Tibial nerve (tissue), 4 donors: ENCODE results near the gene GSTM3. TPM values are rescaled to one million over a fixed set of nuclear protein-coding genes. Genes with fewer than 3 reads are reported as not detected.

ENCODE experiments used
- DNase-seq, 2 donors: peaks; one replicate each; pipeline ENCODE4 v3.0.0-alpha.2; 2019; ENCODE audit warnings: low spot score in 2 of 2
- H3K27ac ChIP-seq, 4 donors: fragments of 200-600 bp; sonication (generic) in 3 of 4; one replicate each; pipeline ENCODE4 v1.5.1; 2017 to 2019; ENCODE audit warnings: mild to moderate bottlenecking in 1 of 4
- H3K27me3 ChIP-seq, 2 donors: fragments of 200-600 bp; sonication (generic) in 1 of 2; one replicate each; pipeline versions ENCODE4 v1.5.1 to v1.6.0; 2017 to 2019
- H3K36me3 ChIP-seq, 3 donors: fragments of 200-600 bp; sonication (generic); one replicate each; pipeline ENCODE4 v1.5.1; 2018 to 2019
- H3K4me1 ChIP-seq, 4 donors: fragments of 200-600 bp; sonication (generic) in 3 of 4; one replicate each; pipeline ENCODE4 v1.5.1; 2017 to 2019
- H3K4me3 ChIP-seq, 4 donors: fragments of 200-600 bp; sonication (generic) in 3 of 4; one replicate each; pipeline ENCODE4 v1.5.1; 2017 to 2019; ENCODE audit warnings: mild to moderate bottlenecking in 1 of 4, moderate library complexity in 1 of 4
- H3K9me3 ChIP-seq, 4 donors: fragments of 200-600 bp; sonication (generic) in 3 of 4; one replicate each; pipeline ENCODE4 v1.5.1; 2017 to 2019
- CTCF ChIP-seq, 5 experiments: fragments of 200-600 bp in 3 of 5; fragments of 450-650 bp in 2 of 5; sonication (generic) in 3 of 5; IDR thresholded peaks; one replicate each; pipeline ENCODE4 v1.5.1; 2016 to 2019; ENCODE audit warnings: antibody characterized with exemption in 5 of 5, mild to moderate bottlenecking in 3 of 5, moderate library complexity in 2 of 5
- EP300 ChIP-seq, 2 donors: sonication (generic); formaldehyde crosslinking; IDR thresholded peaks; one replicate each; pipeline ENCODE4 v1.6.1; 2017; ENCODE audit warnings: antibody characterized with exemption in 2 of 2, mild to moderate bottlenecking in 1 of 2
- POLR2A ChIP-seq, 2 donors: fragments of 450-650 bp; IDR thresholded peaks; one replicate each; pipeline ENCODE4 v1.6.1; 2017; ENCODE audit warnings: antibody characterized with exemption in 2 of 2, mild to moderate bottlenecking in 2 of 2, moderate library complexity in 2 of 2
- WGBS, 2 donors: methylation state at CpG; one replicate each; pipeline ENCODE4 v1.1.5; 2018; 5-methylcytosine and 5-hydroxymethylcytosine counted together
- total RNA-seq, 4 donors: library from RNA; depleted of rRNA; stranded (reverse); fragments of >200 nt; gene quantifications; one replicate each; pipeline ENCODE4 v1.1.0, GENCODE V29; 2016

Gene GSTM3
- total RNA-seq, 4 donors from 2014 or later: 37.2 to 134 (median 79.7) TPM

GRCh38 chr1:109776206-109776835, 35.5 kb upstream of the GSTM3 start:
- Histone ChIP-seq H3K27ac (no peak overlapping the region), H3K4me3 (no peak overlapping the region), H3K27me3 (no peaks in the 10 kb centered on the region), H3K9me3 (no peaks in the 10 kb centered on the region), H3K36me3 (no peaks in the 10 kb centered on the region), H3K4me1 (peaks cover 0 to 15% (median 5%) of the 10 kb centered on the region in 4 donors)
- no peak for DNase-seq
- no peak for TF ChIP-seq EP300 (IDR thresholded peaks at IDR 0.05)
- 85 to 92% methylated on average over 6 of the region's 6 CpGs for WGBS, 2 donors

- no peaks in the 10 kb centered on the region for H3K9me3 ChIP-seq
- no peak for DNase-seq
- no peak overlapping the region for H3K27ac ChIP-seq
- no peaks in the 10 kb centered on the region for H3K27me3 ChIP-seq
- no peak overlapping the region for H3K4me3 ChIP-seq
- H3K4me1 ChIP-seq: peaks cover 0 to 19% (median 5%) of the 10 kb centered on the region in 4 donors
- 35 to 50% methylated on average over 1 of the region's 1 CpG for WGBS, 2 donors
- TF ChIP-seq CTCF (IDR thresholded peaks at IDR 0.05) (no peak), POLR2A (IDR thresholded peaks at IDR 0.05) (no peak), EP300 (IDR thresholded peaks at IDR 0.05) (no peak)
- no peaks in the 10 kb centered on the region for H3K36me3 ChIP-seq
Observed at GRCh38 chr1:109775398-109775797, 34.6 kb upstream of the GSTM3 start.

- no peak for DNase-seq
- no peaks in the 10 kb centered on the region for H3K27me3 ChIP-seq
- H3K4me3 ChIP-seq: no peak overlapping the region
- H3K4me1 ChIP-seq: peaks cover 0 to 19% (median 5%) of the 10 kb centered on the region in 4 donors
- TF ChIP-seq POLR2A (IDR thresholded peaks at IDR 0.05) (no peak), EP300 (IDR thresholded peaks at IDR 0.05) (no peak), CTCF (IDR thresholded peaks at IDR 0.05) (no peak)
- no peaks in the 10 kb centered on the region for H3K36me3 ChIP-seq
- no peak overlapping the region for H3K27ac ChIP-seq
- WGBS, 2 donors: 41 to 45% methylated on average over 6 of the region's 6 CpGs
- no peaks in the 10 kb centered on the region for H3K9me3 ChIP-seq
Observed at GRCh38 chr1:109773900-109774485, 33.2 kb upstream of the GSTM3 start.

- no peaks in the 10 kb centered on the region for H3K9me3 ChIP-seq
- H3K27ac ChIP-seq: no peak overlapping the region
- TF ChIP-seq EP300 (IDR thresholded peaks at IDR 0.05) (peak in 1 of 2 donors; percentile 18), POLR2A (IDR thresholded peaks at IDR 0.05) (no peak), CTCF (IDR thresholded peaks at IDR 0.05) (peak; percentile 77 to 92 (median 86))
- DNase-seq: peak; percentile 68 to 83
- H3K36me3 ChIP-seq: no peaks in the 10 kb centered on the region
- no peak overlapping the region for H3K4me3 ChIP-seq
- H3K27me3 ChIP-seq: no peaks in the 10 kb centered on the region
- 29 to 47% methylated on average over 13 to 15 of the region's 17 CpGs for WGBS, 2 donors
- H3K4me1 ChIP-seq: peaks cover 0 to 19% (median 5%) of the 10 kb centered on the region in 4 donors
Observed at GRCh38 chr1:109773203-109773899, 32.5 kb upstream of the GSTM3 start.

- 94 to 95% methylated on average over 6 of the region's 6 CpGs for WGBS, 2 donors
- Histone ChIP-seq H3K36me3 (no peaks in the 10 kb centered on the region), H3K27ac (no peak overlapping the region), H3K4me1 (peaks cover 0 to 19% (median 5%) of the 10 kb centered on the region in 4 donors), H3K27me3 (no peaks in the 10 kb centered on the region), H3K9me3 (no peaks in the 10 kb centered on the region), H3K4me3 (no peak overlapping the region)
- TF ChIP-seq POLR2A (IDR thresholded peaks at IDR 0.05): no peak
- TF ChIP-seq EP300 (IDR thresholded peaks at IDR 0.05): no peak
- no peak for TF ChIP-seq CTCF (IDR thresholded peaks at IDR 0.05)
- DNase-seq: no peak
Observed at GRCh38 chr1:109772658-109773202, 31.9 kb upstream of the GSTM3 start.
